ENCODE results near the gene GPRIN2.

Gene GPRIN2

DNA sequence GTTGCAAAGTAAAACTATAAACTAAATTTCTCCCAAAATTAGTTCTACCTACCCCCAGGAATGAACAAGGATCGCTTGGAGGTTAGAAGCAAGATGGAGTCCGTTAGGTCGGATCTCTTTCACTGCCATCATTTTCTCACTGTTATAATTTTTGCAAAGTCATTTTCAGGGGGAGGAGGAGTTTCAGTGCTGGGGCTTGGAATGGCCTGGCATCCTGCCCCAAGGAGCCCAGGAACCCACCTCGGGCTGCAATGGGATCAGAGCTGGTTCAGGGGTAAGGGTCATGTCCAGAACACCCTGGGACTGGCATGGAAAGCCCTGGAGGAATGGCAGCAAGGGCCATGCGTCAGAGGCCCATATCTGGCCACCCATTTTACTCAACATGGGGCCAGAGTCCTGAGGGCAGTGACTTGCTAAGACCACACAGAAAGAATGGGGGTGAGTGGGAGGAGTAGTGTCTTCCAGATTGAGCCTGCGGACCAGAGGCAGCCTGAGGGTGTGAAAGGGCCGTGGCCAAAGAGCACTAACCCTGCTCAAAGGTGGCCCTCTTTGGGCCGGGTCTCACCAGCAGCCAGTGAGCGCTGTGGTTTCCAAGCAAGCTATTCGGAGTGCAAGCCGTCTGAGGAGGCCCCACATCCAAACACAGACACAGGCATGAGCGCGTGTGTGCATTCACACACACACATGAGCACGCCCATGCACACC is 31.8 kb downstream of the GPRIN2 start:
- Histone ChIP-seq H3K4me1 (ENCODE audit: control insufficient read depth in 2 of 2, insufficient read depth in 1 of 2, low read depth in 1 of 2, low read length in 2 of 2) (peaks cover 0 to 9% of the 10 kb centered on the region in 2 donors), H2AK5ac (ENCODE audit: low read depth, low read length) (no peak overlapping the region), H4K8ac (ENCODE audit: low read depth, low read length) (no peak overlapping the region), H3K27me3 (ENCODE audit: control insufficient read depth in 3 of 3, insufficient read depth in 3 of 3, low read depth in 1 of 3, low read length in 3 of 3) (peaks cover 0 to 9% (median 4%) of the 10 kb centered on the region in 3 experiments), H3K23ac (ENCODE audit: low read depth, low read length, poor library complexity) (peak overlapping the region; percentile 1), H2BK15ac (ENCODE audit: low read length) (no peak overlapping the region), H3K27ac (replicated peaks; ENCODE audit: low read length) (no peak overlapping the region), H3K14ac (ENCODE audit: low read length) (peak overlapping the region; percentile 11), H3K18ac (ENCODE audit: low read length) (no peak overlapping the region), H2BK5ac (ENCODE audit: low read length) (no peak overlapping the region), H3K9ac (ENCODE audit: low read depth, low read length, poor library complexity) (no peak overlapping the region), H3K9me3 (replicated peaks in 1 of 2; ENCODE audit: control insufficient read depth in 2 of 2, insufficient read depth in 1 of 2, low read depth in 1 of 2, low read length in 2 of 2) (peaks cover 0 to 14% of the 10 kb centered on the region in 2 donors), H3K4me2 (ENCODE audit: insufficient read depth, low read length, poor library complexity, severe bottlenecking) (no peak overlapping the region), H2AFZ (ENCODE audit: low read length) (no peak overlapping the region), H3K4ac (ENCODE audit: low read length) (no peak overlapping the region), H3K4me3 (ENCODE audit: low read length in 2 of 2) (no peak overlapping the region), H2BK120ac (ENCODE audit: low read depth, low read length) (no peak overlapping the region), H3K36me3 (replicated peaks in 1 of 2; ENCODE audit: control insufficient read depth in 2 of 2, insufficient read depth in 2 of 2, low read length in 2 of 2) (peaks cover 0 to 8% of the 10 kb centered on the region in 2 donors), H3K79me1 (ENCODE audit: low read depth, low read length) (no peaks in the 10 kb centered on the region), H2BK12ac (ENCODE audit: low read length) (no peak overlapping the region), H4K91ac (ENCODE audit: low read depth, low read length, poor library complexity) (no peak overlapping the region)
- no peak for DNase-seq (ENCODE audit: low spot score)
- WGBS, 2 donors (ENCODE audit: extremely low coverage in 2 of 2, insufficient read length in 2 of 2, insufficient replicate concordance in 1 of 2), result no CpG with 5 or more reads among the region's 14 CpGs

DNA sequence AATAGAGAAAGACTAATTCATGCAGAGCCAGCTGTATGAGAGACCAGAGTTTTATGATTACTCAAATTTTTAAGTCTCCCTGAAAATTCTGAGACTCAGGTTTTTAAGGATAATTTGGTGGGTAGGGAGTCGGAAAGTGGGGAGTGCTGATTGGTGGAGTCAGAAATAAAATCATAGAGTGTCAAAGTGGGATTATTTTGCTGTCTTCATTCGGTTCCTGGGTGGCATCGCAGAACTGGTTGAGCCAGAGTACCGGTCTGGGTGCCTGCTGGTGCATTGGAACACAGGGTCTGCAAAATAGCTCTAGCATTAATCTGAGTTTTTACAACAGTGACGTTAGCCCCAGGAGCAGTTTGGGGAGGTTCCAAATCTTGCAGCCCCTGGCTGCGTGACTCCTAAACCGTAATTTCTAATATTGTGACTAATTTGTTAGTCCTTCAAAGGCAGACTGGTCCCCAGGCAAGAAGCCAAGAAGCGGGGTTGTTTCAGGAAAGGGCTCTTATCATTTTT is 32.4 kb downstream of the GPRIN2 start:
- H2BK12ac ChIP-seq (ENCODE audit: low read length), result no peak overlapping the region
- H2AK5ac ChIP-seq (ENCODE audit: low read depth, low read length), result no peak overlapping the region
- H3K18ac ChIP-seq (ENCODE audit: low read length), result no peak overlapping the region
- H3K79me1 ChIP-seq (ENCODE audit: low read depth, low read length), result no peaks in the 10 kb centered on the region
- no peak overlapping the region for H3K27ac ChIP-seq (replicated peaks; ENCODE audit: low read length)
- no peak overlapping the region for H3K9ac ChIP-seq (ENCODE audit: low read depth, low read length, poor library complexity)
- no CpG with 5 or more reads among the region's 8 CpGs for WGBS, 2 donors (ENCODE audit: extremely low coverage in 2 of 2, insufficient read length in 2 of 2, insufficient replicate concordance in 1 of 2)
- no peak overlapping the region for H2BK120ac ChIP-seq (ENCODE audit: low read depth, low read length)
- no peak overlapping the region for H3K23ac ChIP-seq (ENCODE audit: low read depth, low read length, poor library complexity)
- H3K36me3 ChIP-seq (replicated peaks in 1 of 2; ENCODE audit: control insufficient read depth in 2 of 2, insufficient read depth in 2 of 2, low read length in 2 of 2), result peaks cover 0 to 8% of the 10 kb centered on the region in 2 donors
- H3K14ac ChIP-seq (ENCODE audit: low read length), result no peak overlapping the region
- peaks cover 0 to 9% of the 10 kb centered on the region in 2 donors for H3K4me1 ChIP-seq (ENCODE audit: control insufficient read depth in 2 of 2, insufficient read depth in 1 of 2, low read depth in 1 of 2, low read length in 2 of 2)
- no peak overlapping the region for H4K8ac ChIP-seq (ENCODE audit: low read depth, low read length)
- H3K4ac ChIP-seq (ENCODE audit: low read length), result no peak overlapping the region
- no peak overlapping the region for H2BK15ac ChIP-seq (ENCODE audit: low read length)
- peaks cover 0 to 14% of the 10 kb centered on the region in 2 donors for H3K9me3 ChIP-seq (replicated peaks in 1 of 2; ENCODE audit: control insufficient read depth in 2 of 2, insufficient read depth in 1 of 2, low read depth in 1 of 2, low read length in 2 of 2)
- no peak overlapping the region for H2AFZ ChIP-seq (ENCODE audit: low read length)
- no peak overlapping the region for H2BK5ac ChIP-seq (ENCODE audit: low read length)
- no peak for DNase-seq (ENCODE audit: low spot score)
- H3K4me3 ChIP-seq (ENCODE audit: low read length in 2 of 2), result no peak overlapping the region
- H4K91ac ChIP-seq (ENCODE audit: low read depth, low read length, poor library complexity), result no peak overlapping the region
- peaks cover 0 to 9% (median 4%) of the 10 kb centered on the region in 3 experiments for H3K27me3 ChIP-seq (ENCODE audit: control insufficient read depth in 3 of 3, insufficient read depth in 3 of 3, low read depth in 1 of 3, low read length in 3 of 3)
- H3K4me2 ChIP-seq (ENCODE audit: insufficient read depth, low read length, poor library complexity, severe bottlenecking), result no peak overlapping the region

DNA sequence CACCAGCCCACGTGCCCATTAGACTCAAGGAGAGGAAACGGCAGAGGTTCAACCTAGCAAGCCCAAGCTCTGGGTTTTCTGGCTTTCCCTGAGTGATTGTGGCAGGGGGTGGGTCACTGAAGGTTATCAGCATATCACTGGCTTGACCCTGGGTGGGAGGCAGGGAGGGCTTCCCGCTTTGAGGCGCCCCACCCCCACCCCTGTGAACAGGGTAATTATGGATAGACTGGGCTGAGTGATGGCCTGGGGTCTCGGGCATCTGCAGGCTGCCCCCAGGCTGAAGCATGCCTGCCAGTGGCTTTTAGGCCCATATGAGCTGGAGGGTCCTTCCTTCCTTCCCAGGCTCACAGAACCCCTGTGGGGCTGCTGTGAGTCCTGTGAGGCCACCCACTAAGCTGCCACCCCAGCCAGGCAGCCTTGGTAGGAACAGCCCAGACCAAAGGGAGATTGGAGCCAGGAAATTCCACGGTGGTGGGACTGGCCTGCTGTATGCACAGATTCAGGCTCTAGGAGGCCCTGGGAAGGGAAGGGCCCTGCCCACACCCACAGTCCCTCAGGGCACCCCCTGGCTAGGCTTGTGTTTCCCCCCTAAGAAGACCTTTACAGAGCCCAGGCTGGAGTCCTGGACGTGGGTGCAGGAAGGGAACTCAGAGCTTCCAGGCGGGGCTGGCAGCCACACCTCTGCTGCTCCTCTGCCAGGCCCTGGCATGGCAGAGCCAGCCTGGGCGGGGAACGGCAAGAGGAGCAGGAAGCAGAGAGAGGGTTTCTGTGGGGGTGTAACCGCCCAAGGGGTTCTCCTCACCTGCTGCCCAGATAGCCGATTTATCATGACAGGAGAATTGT is 33.1 kb downstream of the GPRIN2 start:
- H4K8ac ChIP-seq (ENCODE audit: low read depth, low read length), result no peak overlapping the region
- no peak overlapping the region for H3K4me2 ChIP-seq (ENCODE audit: insufficient read depth, low read length, poor library complexity, severe bottlenecking)
- H2AFZ ChIP-seq (ENCODE audit: low read length), result no peak overlapping the region
- DNase-seq (ENCODE audit: low spot score), result no peak
- peak overlapping the region; percentile 6 for H2BK15ac ChIP-seq (ENCODE audit: low read length)
- H2BK5ac ChIP-seq (ENCODE audit: low read length), result no peak overlapping the region
- H3K27ac ChIP-seq (replicated peaks; ENCODE audit: low read length), result no peak overlapping the region
- peak overlapping the region; percentile 8 for H3K23ac ChIP-seq (ENCODE audit: low read depth, low read length, poor library complexity)
- no peaks in the 10 kb centered on the region for H3K79me1 ChIP-seq (ENCODE audit: low read depth, low read length)
- H3K27me3 ChIP-seq (ENCODE audit: control insufficient read depth in 3 of 3, insufficient read depth in 3 of 3, low read depth in 1 of 3, low read length in 3 of 3), result peaks cover 0 to 9% (median 4%) of the 10 kb centered on the region in 3 experiments
- no peak overlapping the region for H2BK120ac ChIP-seq (ENCODE audit: low read depth, low read length)
- H3K36me3 ChIP-seq (replicated peaks in 1 of 2; ENCODE audit: control insufficient read depth in 2 of 2, insufficient read depth in 2 of 2, low read length in 2 of 2), result peaks cover 0 to 8% of the 10 kb centered on the region in 2 donors
- no CpG with 5 or more reads among the region's 12 CpGs for WGBS, 2 donors (ENCODE audit: extremely low coverage in 2 of 2, insufficient read length in 2 of 2, insufficient replicate concordance in 1 of 2)
- H3K4ac ChIP-seq (ENCODE audit: low read length), result no peak overlapping the region
- H3K18ac ChIP-seq (ENCODE audit: low read length), result peak overlapping the region; percentile 13
- no peak overlapping the region for H4K91ac ChIP-seq (ENCODE audit: low read depth, low read length, poor library complexity)
- peaks cover 0 to 14% of the 10 kb centered on the region in 2 donors for H3K9me3 ChIP-seq (replicated peaks in 1 of 2; ENCODE audit: control insufficient read depth in 2 of 2, insufficient read depth in 1 of 2, low read depth in 1 of 2, low read length in 2 of 2)
- no peak overlapping the region for H3K9ac ChIP-seq (ENCODE audit: low read depth, low read length, poor library complexity)
- no peak overlapping the region for H2BK12ac ChIP-seq (ENCODE audit: low read length)
- H3K4me1 ChIP-seq (ENCODE audit: control insufficient read depth in 2 of 2, insufficient read depth in 1 of 2, low read depth in 1 of 2, low read length in 2 of 2), result peaks cover 0 to 9% of the 10 kb centered on the region in 2 donors
- no peak overlapping the region for H3K4me3 ChIP-seq (ENCODE audit: low read length in 2 of 2)
- H2AK5ac ChIP-seq (ENCODE audit: low read depth, low read length), result peak overlapping the region; percentile 27
- no peak overlapping the region for H3K14ac ChIP-seq (ENCODE audit: low read length)
